OCI-LY1 (cell line): ENCODE measurements around the gene SLC7A4.

ENCODE experiments used
- EZH2 ChIP-seq: fragments of 200-600 bp; sonication (generic), shearing (Covaris generic); IDR thresholded peaks from 2 replicates; pipeline ENCODE4 v1.8.0; 2017; ENCODE audit warnings: borderline replicate concordance, mixed run types, mild to moderate bottlenecking, antibody characterized with exemption, low read length, moderate library complexity, mixed read lengths
- TF ChIP-seq, protein P1 (sequence below): fragments of 200-600 bp; sonication (generic), shearing (Covaris generic); IDR thresholded peaks from 2 replicates; pipeline ENCODE4 v1.5.1; 2017; ENCODE audit warnings: mild to moderate bottlenecking, antibody characterized with exemption, low read length, moderate library complexity, mixed read lengths

DNA sequence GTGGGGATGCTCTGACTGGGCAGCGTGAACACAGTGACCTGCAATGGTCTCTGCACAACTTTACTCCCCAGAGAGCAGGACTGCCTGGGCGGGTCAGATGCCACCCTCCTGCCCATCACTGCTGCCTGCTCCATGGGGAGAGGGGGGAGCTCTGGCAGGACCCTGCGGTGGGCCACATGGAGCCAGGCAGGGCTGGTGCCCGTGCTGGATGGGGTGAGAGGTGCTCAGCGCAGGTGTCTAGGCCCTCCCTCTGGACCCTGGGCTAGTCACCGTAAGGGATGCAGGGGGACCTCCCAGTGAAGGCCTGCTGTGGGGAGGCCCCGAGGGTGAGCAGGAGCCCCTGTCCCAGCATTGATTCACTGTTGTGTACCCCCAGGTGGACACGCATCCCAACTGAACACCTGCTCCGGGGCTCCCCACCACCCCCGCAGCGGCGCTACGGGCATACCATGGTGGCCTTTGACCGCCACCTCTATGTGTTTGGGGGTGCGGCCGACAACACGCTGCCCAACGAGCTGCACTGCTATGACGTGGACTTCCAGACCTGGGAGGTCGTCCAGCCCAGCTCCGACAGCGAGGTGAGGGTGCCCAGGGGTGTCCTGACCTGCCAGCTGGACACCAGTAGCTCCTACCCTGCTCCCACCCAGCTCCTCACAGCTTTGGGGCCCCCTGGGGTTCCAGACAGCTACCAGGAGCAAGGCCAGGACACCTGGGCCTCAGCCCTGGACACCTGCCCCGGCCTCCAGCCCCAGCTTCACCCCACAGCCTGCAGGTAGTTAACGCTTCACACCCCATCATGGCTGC lies 40.9 kb downstream of the SLC7A4 start:
- TF ChIP-seq, protein P1, sequence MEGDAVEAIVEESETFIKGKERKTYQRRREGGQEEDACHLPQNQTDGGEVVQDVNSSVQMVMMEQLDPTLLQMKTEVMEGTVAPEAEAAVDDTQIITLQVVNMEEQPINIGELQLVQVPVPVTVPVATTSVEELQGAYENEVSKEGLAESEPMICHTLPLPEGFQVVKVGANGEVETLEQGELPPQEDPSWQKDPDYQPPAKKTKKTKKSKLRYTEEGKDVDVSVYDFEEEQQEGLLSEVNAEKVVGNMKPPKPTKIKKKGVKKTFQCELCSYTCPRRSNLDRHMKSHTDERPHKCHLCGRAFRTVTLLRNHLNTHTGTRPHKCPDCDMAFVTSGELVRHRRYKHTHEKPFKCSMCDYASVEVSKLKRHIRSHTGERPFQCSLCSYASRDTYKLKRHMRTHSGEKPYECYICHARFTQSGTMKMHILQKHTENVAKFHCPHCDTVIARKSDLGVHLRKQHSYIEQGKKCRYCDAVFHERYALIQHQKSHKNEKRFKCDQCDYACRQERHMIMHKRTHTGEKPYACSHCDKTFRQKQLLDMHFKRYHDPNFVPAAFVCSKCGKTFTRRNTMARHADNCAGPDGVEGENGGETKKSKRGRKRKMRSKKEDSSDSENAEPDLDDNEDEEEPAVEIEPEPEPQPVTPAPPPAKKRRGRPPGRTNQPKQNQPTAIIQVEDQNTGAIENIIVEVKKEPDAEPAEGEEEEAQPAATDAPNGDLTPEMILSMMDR = no peak
- TF ChIP-seq EZH2 = no peak
